LNCaP clone FGC (cell line): ENCODE measurements around the gene CEP152.

Experiments used
- DNase-seq: peaks from one replicate; pipeline ENCODE4 v3.0.0-alpha.2; 2011; ENCODE audit warnings: low read depth
- H3K4me3 ChIP-seq: 2 replicates; pipeline ENCODE4 v1.5.1; 2011; ENCODE audit warnings: mild to moderate bottlenecking, low read depth, low read length, control low read depth
- TF ChIP-seq, protein P1 (sequence below): IDR thresholded peaks from 2 replicates; pipeline ENCODE4 v1.5.1; 2012; ENCODE audit warnings: mild to moderate bottlenecking; ENCODE audit not compliant: control insufficient read depth, insufficient read depth; ENCODE audit errors: extremely low read depth

The CEP152 gene

DNA sequence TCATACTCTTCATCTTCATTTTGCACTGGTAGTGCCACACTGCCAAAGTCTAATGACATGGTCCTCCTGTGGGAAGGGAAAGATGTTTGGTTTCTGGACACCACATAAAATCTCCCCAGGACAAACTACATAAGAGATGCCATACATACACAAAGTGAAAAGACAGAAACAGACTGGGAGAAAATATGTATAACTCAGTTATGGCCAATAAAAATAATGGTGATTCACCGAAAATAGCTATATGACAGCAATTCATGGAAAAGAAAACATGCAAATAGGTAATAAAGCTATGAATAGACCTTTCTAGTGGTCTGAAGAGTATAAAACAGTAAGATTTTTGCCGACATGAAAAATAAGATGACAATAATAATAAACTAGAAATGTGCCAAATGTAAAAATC is 5.3 kb downstream of the CEP152 start:
- TF ChIP-seq, protein P1, sequence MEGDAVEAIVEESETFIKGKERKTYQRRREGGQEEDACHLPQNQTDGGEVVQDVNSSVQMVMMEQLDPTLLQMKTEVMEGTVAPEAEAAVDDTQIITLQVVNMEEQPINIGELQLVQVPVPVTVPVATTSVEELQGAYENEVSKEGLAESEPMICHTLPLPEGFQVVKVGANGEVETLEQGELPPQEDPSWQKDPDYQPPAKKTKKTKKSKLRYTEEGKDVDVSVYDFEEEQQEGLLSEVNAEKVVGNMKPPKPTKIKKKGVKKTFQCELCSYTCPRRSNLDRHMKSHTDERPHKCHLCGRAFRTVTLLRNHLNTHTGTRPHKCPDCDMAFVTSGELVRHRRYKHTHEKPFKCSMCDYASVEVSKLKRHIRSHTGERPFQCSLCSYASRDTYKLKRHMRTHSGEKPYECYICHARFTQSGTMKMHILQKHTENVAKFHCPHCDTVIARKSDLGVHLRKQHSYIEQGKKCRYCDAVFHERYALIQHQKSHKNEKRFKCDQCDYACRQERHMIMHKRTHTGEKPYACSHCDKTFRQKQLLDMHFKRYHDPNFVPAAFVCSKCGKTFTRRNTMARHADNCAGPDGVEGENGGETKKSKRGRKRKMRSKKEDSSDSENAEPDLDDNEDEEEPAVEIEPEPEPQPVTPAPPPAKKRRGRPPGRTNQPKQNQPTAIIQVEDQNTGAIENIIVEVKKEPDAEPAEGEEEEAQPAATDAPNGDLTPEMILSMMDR = no peak
- H3K4me3 ChIP-seq = no peak overlapping the region
- DNase-seq = no peak

DNA sequence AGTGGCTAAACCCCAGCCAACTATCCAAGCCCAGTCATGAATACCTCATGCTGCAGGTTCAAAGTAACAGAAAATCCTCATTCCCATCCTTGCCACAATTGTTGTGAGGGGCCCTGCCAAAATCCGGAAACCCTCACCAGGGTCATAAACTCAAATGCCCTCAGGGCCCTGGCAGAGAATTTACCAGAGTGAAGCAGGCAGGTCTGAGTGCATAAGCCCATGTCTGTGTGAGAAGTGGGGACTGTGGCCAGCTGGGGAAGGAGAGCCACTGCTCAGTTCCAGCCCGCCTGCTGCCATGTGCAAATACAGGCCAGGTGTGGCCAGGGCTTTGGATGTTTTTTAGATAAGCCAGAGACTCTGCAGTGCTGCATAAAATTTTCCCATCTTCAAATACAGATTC is 7.0 kb downstream of the CEP152 start:
- DNase-seq = no peak
- TF ChIP-seq, protein P1 = no peak
- no peak overlapping the region for H3K4me3 ChIP-seq

DNA sequence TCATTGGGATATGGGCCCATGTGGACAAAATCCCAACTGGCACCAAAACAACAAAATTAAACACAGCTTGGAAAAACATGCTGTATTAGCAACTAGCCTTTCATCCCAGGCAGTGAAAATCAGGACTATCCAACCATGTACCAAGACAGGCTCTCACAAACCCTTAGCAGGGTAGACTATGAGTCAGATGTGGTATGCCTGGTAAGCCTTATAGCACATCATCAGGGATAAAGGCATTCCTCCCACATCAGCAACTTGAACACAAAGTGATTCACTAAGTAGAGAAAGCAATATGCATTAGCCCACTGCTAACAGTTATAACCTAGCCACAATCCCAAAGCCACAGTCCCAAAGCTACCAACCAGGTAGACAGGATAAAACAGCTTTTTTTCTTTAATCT is 8.0 kb downstream of the CEP152 start:
- no peak for DNase-seq
- no peak overlapping the region for H3K4me3 ChIP-seq
- TF ChIP-seq, protein P1 = no peak

- DNase-seq = no peak
- no peak overlapping the region for H3K4me3 ChIP-seq
- TF ChIP-seq, protein P1 = no peak
Observed at GRCh38 chr15:48802257-48802656, 8.6 kb downstream of the CEP152 start.

DNA sequence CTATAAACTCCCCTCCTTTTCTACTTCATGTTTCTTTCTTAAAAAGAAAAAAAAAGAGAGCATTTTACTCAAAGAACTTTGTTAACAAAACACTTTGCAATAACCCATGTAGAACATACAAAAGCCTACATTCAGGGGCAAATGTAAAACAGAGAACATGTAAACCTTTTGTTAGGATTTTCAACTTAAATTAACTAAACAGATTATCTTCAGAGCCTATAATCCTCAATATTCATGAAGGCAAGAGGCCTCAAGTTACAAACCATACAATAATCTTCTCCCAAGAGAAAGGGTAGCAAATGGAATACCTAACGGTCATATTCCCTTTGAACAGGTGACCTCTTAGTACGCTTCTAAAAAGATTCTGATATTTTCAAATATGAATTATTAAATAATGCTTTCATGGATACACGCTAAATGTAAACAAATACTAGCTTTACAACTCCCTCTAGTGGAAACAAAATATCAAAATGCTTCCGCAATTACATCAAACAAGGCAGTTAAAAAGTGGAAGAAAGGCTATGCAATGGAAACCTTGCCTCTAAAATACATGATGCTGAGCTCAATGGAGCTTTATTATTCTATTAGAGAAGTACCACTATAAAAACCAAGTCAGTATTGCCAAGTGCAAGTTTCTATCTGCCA is 9.9 kb downstream of the CEP152 start:
- DNase-seq = no peak
- H3K4me3 ChIP-seq = no peak overlapping the region
- TF ChIP-seq, protein P1 = peak; percentile 62

GRCh38 chr15:48800245-48800644 is 10.6 kb downstream of the CEP152 start:
- TF ChIP-seq, protein P1 = no peak
- H3K4me3 ChIP-seq = no peak overlapping the region
- no peak for DNase-seq

GRCh38 chr15:48798319-48798718 is 12.6 kb downstream of the CEP152 start:
- TF ChIP-seq, protein P1 = no peak
- no peak overlapping the region for H3K4me3 ChIP-seq
- no peak for DNase-seq
